Neuronal stem cell (in vitro differentiated cells): ENCODE results near the gene KIAA1671. TPM values are rescaled to one million over a fixed set of nuclear protein-coding genes. Genes with fewer than 3 reads are reported as not detected.

Source experiments
- small RNA-seq: library from polyadenylated mRNA; stranded (forward); fragments of <200 nt; extraction: miRNeasy Mini kit (QIAGEN cat#:217004); gene quantifications from one replicate; pipeline ENCODE3, GENCODE V24; 2013; ENCODE audit not compliant: insufficient read depth

KIAA1671 gene

Small RNA genes lying within 50 kb of the gene (small RNA-seq; reads per million reads assigned to genes)
- not detected for gene Z99916.2
